GM18507 (cell line): ENCODE measurements around the gene GOLGA6A.

ENCODE experiments used
- DNase-seq: peaks from one replicate; pipeline ENCODE4 v3.0.0; 2011; ENCODE audit warnings: low read depth; ENCODE audit not compliant: insufficient read length; ENCODE audit errors: extremely low spot score
- FAIRE-seq: peaks from 2 replicates; lab custom pipeline; 2011; peaks lifted over from hg19 to GRCh38; lab: Jason Lieb, UNC

GOLGA6A gene

GRCh38 chr15:74040109-74040850 is 42.1 kb downstream of the GOLGA6A start:
- DNase-seq (no peak), FAIRE-seq (no peak)

GRCh38 chr15:74039656-74040010 is 42.7 kb downstream of the GOLGA6A start:
- DNase-seq = no peak
- no peak for FAIRE-seq

GRCh38 chr15:74038707-74039655 is 43.4 kb downstream of the GOLGA6A start:
- no peak for DNase-seq

GRCh38 chr15:74037171-74038117 is 44.9 kb downstream of the GOLGA6A start:
- no peak for FAIRE-seq
- no peak for DNase-seq

More at GRCh38 chr15:74038707-74039655, 43.4 kb downstream of the GOLGA6A start:
- FAIRE-seq = no peak

GRCh38 chr15:74036271-74037170 is 45.8 kb downstream of the GOLGA6A start:
- FAIRE-seq = no peak
- DNase-seq = no peak

- DNase-seq (no peak), FAIRE-seq (no peak)
Measured at GRCh38 chr15:74035121-74036017, 47.0 kb downstream of the GOLGA6A start.

GRCh38 chr15:74034206-74034755 is 48.1 kb downstream of the GOLGA6A start:
- FAIRE-seq (no peak), DNase-seq (no peak)

- no peak for FAIRE-seq
- no peak for DNase-seq
Measured at GRCh38 chr15:74032606-74033561, 49.5 kb downstream of the GOLGA6A start.

GRCh38 chr15:74032046-74032445 is 50.3 kb downstream of the GOLGA6A start:
- no peak for FAIRE-seq
- no peak for DNase-seq

- FAIRE-seq (no peak), DNase-seq (no peak)
Measured at GRCh38 chr15:74028646-74029045, 53.7 kb downstream of the GOLGA6A start.

- FAIRE-seq (no peak), DNase-seq (no peak)
Measured at GRCh38 chr15:74027688-74028087, 54.7 kb downstream of the GOLGA6A start.

GRCh38 chr15:74025436-74025835 is 56.9 kb downstream of the GOLGA6A start:
- FAIRE-seq (no peak), DNase-seq (no peak)

GRCh38 chr15:74024687-74025086 is 57.7 kb downstream of the GOLGA6A start:
- no peak for DNase-seq
- no peak for FAIRE-seq

GRCh38 chr15:74022706-74023470 is 59.5 kb downstream of the GOLGA6A start:
- no peak for DNase-seq

More at GRCh38 chr15:74022706-74023470, 59.5 kb downstream of the GOLGA6A start:
- FAIRE-seq = no peak
